T-cell (primary cell): ENCODE measurements around the gene UAP1L1. TPM values are rescaled to one million over a fixed set of nuclear protein-coding genes. Genes with fewer than 3 reads are reported as not detected.
A peak's percentile ranks its signal among the peaks of the same experiment; 100 is the strongest.

Experiments
- ATAC-seq, 4 experiments: fragments of 200-7000 bp in 3 of 4; fragments of 150-1000 bp in 1 of 4; cut with Tn5 transposase; replicated peaks in 1 of 4; 1 replicate in 3 of 4; 2 replicates in 1 of 4; pipeline ENCODE4 v1.10.0; 2021; ENCODE audit warnings: moderate library complexity in 3 of 4, mild to moderate bottlenecking in 2 of 4, moderate number of reproducible peaks in 1 of 4
- CTCF ChIA-PET, 2 donors: fragments of 300-600 bp; sonication (Branson Sonifier 250); formaldehyde crosslinking; loops; one replicate each; lab custom pipeline; 2022; ENCODE audit warnings: antibody characterized with exemption in 2 of 2; lab: Charles Lee
- POLR2A ChIA-PET, 2 donors: fragments of 300-600 bp; sonication (Branson Sonifier 250); formaldehyde crosslinking; loops; one replicate each; lab custom pipeline; 2022; ENCODE audit warnings: antibody characterized with exemption in 2 of 2; lab: Charles Lee
- DNase-seq, 35 experiments: peaks; one replicate each; pipeline versions ENCODE4 v3.0.0 to v3.0.0-alpha.2; 2013 to 2023
- H3K27ac ChIP-seq: one replicate; pipeline ENCODE4 v1.5.1; 2013; ENCODE audit warnings: low read length
- H3K27me3 ChIP-seq, 2 experiments: replicated peaks in 1 of 2; 1 replicate in 1 of 2; 2 replicates in 1 of 2; pipeline versions ENCODE4 v1.6.1 to v1.7.0; 2013; ENCODE audit warnings: low read length in 1 of 2, mixed read lengths in 1 of 2; ENCODE audit not compliant: control insufficient read depth in 2 of 2, insufficient read depth in 2 of 2; ENCODE audit errors: extremely low read depth in 1 of 2
- H3K36me3 ChIP-seq, 2 donors: 1 replicate in 1 of 2; 2 replicates in 1 of 2; pipeline versions ENCODE4 v1.6.1 to v1.7.0; 2013; ENCODE audit warnings: low read length in 1 of 2; ENCODE audit not compliant: control insufficient read depth in 2 of 2, insufficient read depth in 1 of 2; ENCODE audit errors: extremely low read depth in 1 of 2
- H3K4me1 ChIP-seq, 2 experiments: 1 replicate in 1 of 2; 2 replicates in 1 of 2; pipeline versions ENCODE4 v1.6.1 to v1.7.0; 2013; ENCODE audit warnings: low read length in 2 of 2, mixed read lengths in 1 of 2; ENCODE audit not compliant: insufficient read depth in 2 of 2, control insufficient read depth in 1 of 2; ENCODE audit errors: extremely low read depth in 1 of 2
- H3K4me3 ChIP-seq, 2 donors: 1 replicate in 1 of 2; 2 replicates in 1 of 2; pipeline versions ENCODE4 v1.5.1 to v1.7.0; 2013; ENCODE audit warnings: mild to moderate bottlenecking in 2 of 2, low read length in 1 of 2, moderate library complexity in 1 of 2; ENCODE audit not compliant: control insufficient read depth in 1 of 2; ENCODE audit errors: extremely low read depth in 1 of 2
- H3K9me3 ChIP-seq: 2 replicates; pipeline ENCODE4 v1.7.0; 2013
- H3K27ac Mint-ChIP-seq, 2 donors: one replicate each; pipeline ENCODE4 v1.8.0; 2020 to 2021; ENCODE audit warnings: mild to moderate bottlenecking in 2 of 2, mixed read lengths in 2 of 2
- H3K27me3 Mint-ChIP-seq, 2 donors: one replicate each; pipeline ENCODE4 v1.8.0; 2021 to 2022; ENCODE audit warnings: mixed read lengths in 2 of 2
- H3K36me3 Mint-ChIP-seq: one replicate; pipeline ENCODE4 v1.8.0; 2021; ENCODE audit warnings: mixed read lengths
- H3K4me1 Mint-ChIP-seq, 3 donors: one replicate each; pipeline ENCODE4 v1.8.0; 2020 to 2022; ENCODE audit warnings: mixed read lengths in 3 of 3, mild to moderate bottlenecking in 1 of 3
- H3K4me3 Mint-ChIP-seq, 3 donors: one replicate each; pipeline ENCODE4 v1.8.0; 2020 to 2022; ENCODE audit warnings: mild to moderate bottlenecking in 3 of 3, mixed read lengths in 3 of 3, moderate library complexity in 3 of 3
- H3K9me3 Mint-ChIP-seq, 3 donors: one replicate each; pipeline ENCODE4 v1.8.0; 2020 to 2022; ENCODE audit warnings: mixed read lengths in 3 of 3
- WGBS: methylation state at CpG from one replicate; pipeline ENCODE4 v1.1.5; 2013; ENCODE audit warnings: missing lambda C conversion rate; ENCODE audit not compliant: insufficient coverage; 5-methylcytosine and 5-hydroxymethylcytosine counted together
- total RNA-seq, 35 experiments: library from RNA in 6 of 35; stranded (reverse) in 6 of 35; fragments of 120-200 nt in 1 of 35; gene quantifications; one replicate each; pipeline versions ENCODE4 v1.2.1 to v1.2.4 and lab custom pipeline; 2013 to 2026

Gene UAP1L1
- total RNA-seq, 5 donors from 2014 or later (not counting 1 experiment from before 2014, with no cell fraction given): 11.3 to 32.8 (median 19.3) TPM

GRCh38 chr9:137053944-137054931 lies 23.1 kb upstream of the UAP1L1 start, which contains the start of gene ENTPD2:
TSS of gene ENTPD2 (minus strand) at chr9:137054061. CDS start at chr9:137053997, 64 bp downstream.
- H3K9me3 ChIP-seq: no peaks in the 10 kb centered on the region
- ATAC-seq (peak; percentile 65 to 77 (median 70)), DNase-seq (peak in 4 of 35 experiments; percentile 41 to 53 (median 44))
- H3K4me1 ChIP-seq: peaks cover 2 to 26% of the 10 kb centered on the region in 2 experiments
- Mint-ChIP-seq H3K27me3 (peaks cover 6 to 30% of the 10 kb centered on the region in 2 donors), H3K9me3 (no peaks in the 10 kb centered on the region), H3K4me3 (peak within 1 kb of the TSS in 1 of 3 donors; percentile 46), H3K4me1 (peaks cover 0 to 4% (median 0%) of the 10 kb centered on the region in 3 donors), H3K36me3 (no peaks in the 10 kb centered on the region), H3K27ac (no peak within 1 kb of the TSS)
- peaks cover 3 to 53% of the 10 kb centered on the region in 2 experiments for H3K27me3 ChIP-seq
- 19% methylated on average over 82 of the region's 90 CpGs for WGBS
- CTCF ChIA-PET: no interaction called here
- no peaks in the 10 kb centered on the region for H3K36me3 ChIP-seq
- POLR2A ChIA-PET: no interaction called here
- H3K4me3 ChIP-seq: no peak within 1 kb of the TSS
- no peak within 1 kb of the TSS for H3K27ac ChIP-seq

DNA sequence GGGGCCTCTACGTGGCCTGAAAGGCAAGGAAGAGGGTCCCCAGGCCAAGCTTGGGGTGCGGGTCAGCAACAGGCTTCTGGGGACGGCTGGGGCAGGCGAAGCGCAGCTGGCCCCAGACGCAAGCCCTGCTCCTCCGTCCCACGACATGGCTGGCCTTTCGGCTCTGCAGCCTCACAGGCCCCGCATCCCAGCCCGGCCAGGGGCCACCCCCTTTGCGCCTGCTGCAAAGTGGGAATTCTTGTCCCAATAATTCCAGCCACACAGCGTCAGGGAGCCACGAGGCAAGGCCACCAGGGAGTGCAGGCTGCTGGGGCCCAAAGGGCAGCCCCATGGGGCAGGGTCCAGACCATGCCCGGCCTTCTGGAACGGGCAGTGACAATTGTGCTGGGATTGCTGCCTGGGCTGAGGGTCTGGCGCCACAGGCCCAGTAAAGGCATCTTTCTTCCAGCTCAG lies 22.4 kb upstream of the UAP1L1 start:
- 95% methylated on average over 16 of the region's 17 CpGs for WGBS
- no peak for DNase-seq
- Mint-ChIP-seq H3K36me3 (no peaks in the 10 kb centered on the region), H3K27ac (no peak overlapping the region), H3K4me3 (no peak overlapping the region), H3K4me1 (no peaks in the 10 kb centered on the region), H3K27me3 (peaks cover 0 to 23% of the 10 kb centered on the region in 2 donors), H3K9me3 (no peaks in the 10 kb centered on the region)
- ChIA-PET POLR2A (no interaction called here), CTCF (no interaction called here)
- Histone ChIP-seq H3K9me3 (no peaks in the 10 kb centered on the region), H3K4me1 (peaks cover 2 to 19% of the 10 kb centered on the region in 2 experiments), H3K27ac (no peak overlapping the region), H3K36me3 (no peaks in the 10 kb centered on the region), H3K27me3 (peaks cover 3 to 46% of the 10 kb centered on the region in 2 experiments), H3K4me3 (no peak overlapping the region)
- ATAC-seq: no peak

DNA sequence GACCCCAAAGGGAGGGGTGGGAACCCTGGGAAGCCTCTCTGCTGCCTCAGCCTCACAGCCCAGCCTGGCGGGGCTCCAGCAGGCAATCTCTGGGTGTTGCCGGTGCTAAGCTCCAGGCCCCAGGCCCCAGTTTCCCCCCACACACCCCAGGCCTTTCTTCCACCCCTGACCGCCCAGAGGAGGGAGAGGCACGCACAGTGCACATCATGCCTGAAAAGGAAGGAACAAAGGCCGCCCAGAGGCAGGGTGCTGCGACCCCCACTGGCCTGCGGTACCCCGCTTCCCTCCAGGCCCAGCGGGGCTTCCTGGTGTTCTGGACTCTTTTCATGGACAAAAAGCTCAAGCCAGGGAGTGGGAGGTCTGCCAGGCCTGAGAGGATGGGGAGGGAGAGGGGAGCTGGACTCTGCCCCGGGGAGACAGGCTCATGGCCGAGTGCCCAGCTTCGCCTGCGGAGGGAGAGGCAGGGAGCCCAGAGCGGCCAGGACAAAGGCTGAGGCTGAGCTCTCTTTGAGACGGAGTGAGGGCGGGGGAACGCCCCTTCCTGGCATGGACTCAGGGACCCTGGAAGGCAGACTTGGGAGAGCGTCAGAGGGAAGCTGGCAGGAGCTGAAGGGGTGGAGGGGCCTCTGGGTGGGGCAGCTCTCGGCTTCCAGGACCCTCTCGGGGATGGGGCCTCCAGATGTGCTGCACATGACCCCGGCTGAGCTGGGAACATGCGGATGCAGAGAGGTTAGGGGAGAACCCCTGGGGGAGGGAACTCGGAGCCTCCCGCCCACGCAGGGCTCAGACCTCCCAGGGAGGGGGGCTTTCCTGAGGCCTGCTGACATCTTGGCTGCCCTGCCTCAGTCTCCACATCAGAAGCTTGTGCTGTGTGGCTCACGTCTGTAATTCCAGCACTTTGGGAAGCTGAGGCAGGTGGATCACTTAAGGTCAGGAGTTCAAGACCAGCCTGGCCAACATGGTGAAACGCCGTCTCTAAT lies 21.6 kb upstream of the UAP1L1 start:
- Histone ChIP-seq H3K4me3 (no peak overlapping the region), H3K27me3 (peaks cover 3 to 39% of the 10 kb centered on the region in 2 experiments), H3K36me3 (no peaks in the 10 kb centered on the region), H3K27ac (no peak overlapping the region), H3K4me1 (peaks cover 2 to 19% of the 10 kb centered on the region in 2 experiments), H3K9me3 (no peaks in the 10 kb centered on the region)
- H3K4me1 Mint-ChIP-seq: no peaks in the 10 kb centered on the region
- peak overlapping the region in 1 of 3 donors; percentile 9 for H3K4me3 Mint-ChIP-seq
- ChIA-PET CTCF (no interaction called here), POLR2A (no interaction called here)
- H3K36me3 Mint-ChIP-seq: no peaks in the 10 kb centered on the region
- H3K27me3 Mint-ChIP-seq: peaks cover 0 to 17% of the 10 kb centered on the region in 2 donors
- H3K9me3 Mint-ChIP-seq: no peaks in the 10 kb centered on the region
- no peak for ATAC-seq
- no peak for DNase-seq
- 87% methylated on average over 17 of the region's 28 CpGs for whole genome bisulfite sequencing
- no peak overlapping the region for H3K27ac Mint-ChIP-seq

- H3K36me3 Mint-ChIP-seq: no peaks in the 10 kb centered on the region
- H3K4me3 Mint-ChIP-seq: peak overlapping the region in 1 of 3 donors; percentile 12
- H3K27me3 Mint-ChIP-seq: peaks cover 0 to 10% of the 10 kb centered on the region in 2 donors
- H3K27ac Mint-ChIP-seq: no peak overlapping the region
- Histone ChIP-seq H3K27ac (no peak overlapping the region), H3K9me3 (no peaks in the 10 kb centered on the region), H3K36me3 (no peaks in the 10 kb centered on the region), H3K4me3 (no peak overlapping the region), H3K4me1 (peaks cover 2 to 19% of the 10 kb centered on the region in 2 experiments), H3K27me3 (peaks cover 3 to 27% of the 10 kb centered on the region in 2 experiments)
- ChIA-PET POLR2A (no interaction called here), CTCF (interaction anchor here in 1 of 2 donors (0.7 kb wide), 1 partner anchor 31 kb away, joined by 3 read pairs; no protein-coding TSS in a partner anchor)
- ATAC-seq (no peak), DNase-seq (no peak)
- no peaks in the 10 kb centered on the region for H3K9me3 Mint-ChIP-seq
- 93% methylated on average over 11 of the region's 17 CpGs for WGBS
- no peaks in the 10 kb centered on the region for H3K4me1 Mint-ChIP-seq
These were observed 20.4 kb upstream of the UAP1L1 start for GRCh38 chr9:137056739-137057415.

DNA sequence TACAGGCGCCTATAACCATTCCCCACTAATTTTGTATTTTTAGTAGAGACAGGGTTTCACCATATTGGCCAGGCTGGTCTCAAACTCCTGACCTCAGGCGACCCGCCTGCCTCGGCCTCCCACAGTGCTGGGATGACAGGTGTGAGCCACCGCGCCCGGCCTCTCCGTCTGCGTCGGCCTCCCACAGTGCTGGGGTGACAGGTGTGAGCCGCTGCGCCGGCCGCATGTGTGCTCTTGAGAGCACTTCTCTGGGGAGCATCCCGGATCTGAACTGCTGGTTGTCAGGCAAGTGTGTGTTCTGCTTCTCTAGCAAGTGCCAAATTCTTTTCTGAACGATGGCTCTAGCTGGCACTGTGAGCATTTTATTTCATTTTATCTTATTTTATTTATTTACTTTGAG lies 19.8 kb upstream of the UAP1L1 start:
- POLR2A ChIA-PET: no interaction called here
- Mint-ChIP-seq H3K4me3 (no peak overlapping the region), H3K36me3 (no peaks in the 10 kb centered on the region), H3K27ac (no peak overlapping the region), H3K27me3 (peaks cover 0 to 4% of the 10 kb centered on the region in 2 donors), H3K4me1 (no peaks in the 10 kb centered on the region), H3K9me3 (no peaks in the 10 kb centered on the region)
- WGBS: 90% methylated on average over 14 of the region's 16 CpGs
- H3K4me3 ChIP-seq: no peak overlapping the region
- H3K4me1 ChIP-seq: peaks cover 2 to 16% of the 10 kb centered on the region in 2 experiments
- H3K9me3 ChIP-seq: no peaks in the 10 kb centered on the region
- no peak for DNase-seq
- H3K27ac ChIP-seq: no peak overlapping the region
- CTCF ChIA-PET: no interaction called here
- ATAC-seq: no peak
- H3K36me3 ChIP-seq: no peaks in the 10 kb centered on the region
- H3K27me3 ChIP-seq: peaks cover 3 to 20% of the 10 kb centered on the region in 2 experiments
